ENCODE measurements around the gene FAM200A. TPM values are rescaled to one million over a fixed set of nuclear protein-coding genes. Genes with fewer than 3 reads are reported as not detected.

The FAM200A gene
- total and polyA plus RNA-seq, 2 of the 8 experiments (the other 6 are each of a cell fraction or from before 2014, with no cell fraction given), result 4.3 to 7.5 TPM

GRCh38 chr7:99599836-99600235 is 47.9 kb upstream of the FAM200A start (continued):
- TF ChIP-seq TAF7 (optimal IDR thresholded peaks at IDR 0.05; ENCODE audit: borderline replicate concordance, low read depth, low read length), result no peak
- no peak for TF ChIP-seq CHD2 (IDR thresholded peaks at IDR 0.05; ENCODE audit: low read length)
- TF ChIP-seq TBP (IDR thresholded peaks at IDR 0.05; ENCODE audit: low read depth, low read length), result no peak
- no peak for TF ChIP-seq BACH1 (IDR thresholded peaks at IDR 0.05; ENCODE audit: low read length)
- no peak for TF ChIP-seq CHD1 (IDR thresholded peaks at IDR 0.05; ENCODE audit: low read depth, low read length)
- no peak for TF ChIP-seq JUND (IDR thresholded peaks at IDR 0.05; ENCODE audit: low read length)
- TF ChIP-seq SP4 (IDR thresholded peaks at IDR 0.05; ENCODE audit: low read length), result no peak

All from H1 (cell line).